Spleen (tissue), 11 donors: ENCODE results near the gene HNF1A. TPM values are rescaled to one million over a fixed set of nuclear protein-coding genes. Genes with fewer than 3 reads are reported as not detected.

Experiments
- DNase-seq: peaks from one replicate; pipeline ENCODE4 v3.0.0-alpha.2; 2020
- H3K27ac ChIP-seq, 8 donors: fragments of 200-600 bp; sonication (generic) in 7 of 8; 1 replicate in 4 of 8; 2 replicates in 4 of 8; pipeline versions ENCODE4 v1.5.0 to v1.8.0; 2016 to 2021; ENCODE audit warnings: inconsistent platforms in 4 of 8, mild to moderate bottlenecking in 4 of 8, moderate library complexity in 1 of 8
- H3K27me3 ChIP-seq, 7 donors: fragments of 200-600 bp; sonication (generic) in 6 of 7; replicated peaks in 1 of 7; 1 replicate in 4 of 7; 2 replicates in 3 of 7; pipeline versions ENCODE4 v1.5.0 to v1.8.0; 2016 to 2021; ENCODE audit warnings: inconsistent platforms in 3 of 7, mild to moderate bottlenecking in 1 of 7
- H3K36me3 ChIP-seq, 6 donors: fragments of 200-600 bp; sonication (generic) in 5 of 6; 1 replicate in 4 of 6; 2 replicates in 2 of 6; pipeline versions ENCODE4 v1.5.0 to v1.8.0; 2016 to 2021; ENCODE audit warnings: inconsistent platforms in 2 of 6
- H3K4me1 ChIP-seq, 6 donors: fragments of 200-600 bp; sonication (generic) in 5 of 6; 1 replicate in 3 of 6; 2 replicates in 3 of 6; pipeline versions ENCODE4 v1.5.0 to v1.8.0; 2016 to 2021; ENCODE audit warnings: inconsistent platforms in 3 of 6
- H3K4me3 ChIP-seq, 8 donors: fragments of 200-600 bp; sonication (generic) in 7 of 8; 1 replicate in 4 of 8; 2 replicates in 4 of 8; pipeline versions ENCODE4 v1.5.0 to v1.8.0; 2016 to 2021; ENCODE audit warnings: inconsistent platforms in 4 of 8, mild to moderate bottlenecking in 4 of 8, moderate library complexity in 2 of 8
- H3K9me3 ChIP-seq, 8 donors: fragments of 200-600 bp; sonication (generic) in 7 of 8; 1 replicate in 4 of 8; 2 replicates in 4 of 8; pipeline versions ENCODE4 v1.5.0 to v1.8.0; 2016 to 2021; ENCODE audit warnings: inconsistent platforms in 4 of 8
- CTCF ChIP-seq, 11 experiments: fragments of 200-600 bp in 7 of 11; fragments of 450-650 bp in 4 of 11; sonication (generic) in 4 of 11; IDR thresholded peaks in 8 of 11; conservative IDR thresholded peaks in 3 of 11; 1 replicate in 7 of 11; 2 replicates in 4 of 11; pipeline versions ENCODE4 v1.4.0 to v1.8.0; 2016 to 2021; ENCODE audit warnings: antibody characterized with exemption in 11 of 11, inconsistent platforms in 4 of 11, mild to moderate bottlenecking in 1 of 11
- POLR2A ChIP-seq, 3 donors: fragments of 450-650 bp; IDR thresholded peaks; one replicate each; pipeline ENCODE4 v1.5.1; 2017; ENCODE audit warnings: antibody characterized with exemption in 3 of 3, mild to moderate bottlenecking in 1 of 3
- POLR2AphosphoS5 ChIP-seq, 3 donors: sonication (generic); formaldehyde crosslinking; IDR thresholded peaks; one replicate each; pipeline ENCODE4 v1.5.1; 2017; ENCODE audit warnings: antibody characterized with exemption in 3 of 3
- WGBS, 5 donors: extraction: QIAGEN DNeasy Blood & Tissue Kit in 3 of 5; methylation state at CpG; one replicate each; pipeline versions ENCODE4 v1.1.5 to v1.1.7; 2013 to 2018; 5-methylcytosine and 5-hydroxymethylcytosine counted together
- intact Hi-C: fragments of 100-400 bp; cut with DNase I; formaldehyde crosslinking; loops from one replicate; pipeline ENCODE4 v1.15.0; 2023; ENCODE audit warnings: low total_unique reads
- polyA plus RNA-seq, 3 donors: library from polyadenylated mRNA; stranded (reverse); fragments of 200-250 nt; gene quantifications; one replicate each; pipeline ENCODE4 v1.2.1, GENCODE V29; 2013
- total RNA-seq, 7 donors: library from RNA; depleted of rRNA in 3 of 7; stranded (reverse); fragments of >200 nt in 3 of 7; fragmentation: NEBNext Ultra II Directional in 4 of 7; extraction: Animal tissue kit (Norgen Biotek cat#: 25700) in 4 of 7; gene quantifications; one replicate each; pipeline versions ENCODE4 v1.1.0 to v1.2.1, GENCODE V29; 2016 to 2021
- donor health status: healthy with polysubstance abuse.
- donor health status: DM: no; HTN: no; CAD: no; lungs with moderate emphysema.
- donor health status: DM: no; HTN: no; CAD: no.
- donor health status: Bipolar disorder and iron deficiency.
- donor health status: healthy.
- donor health status: DM: no; HTN: no; CAD: no.
- donor health status: DM: yes; HTN: yes; CAD: no.

HNF1A gene
- total and polyA plus RNA-seq, 10 donors, result not detected

- intact Hi-C loops, result no loop called here
- H3K27me3 ChIP-seq, result no peaks in the 10 kb centered on the region
- 85 to 92% (median 89%) methylated on average over 6 of the region's 6 CpGs for WGBS, 5 donors
- H3K4me3 ChIP-seq, result no peak overlapping the region
- TF ChIP-seq CTCF (IDR thresholded peaks at IDR 0.05 in 8 of 11, conservative IDR thresholded peaks at IDR 0.05 in 3 of 11) (no peak), POLR2AphosphoS5 (IDR thresholded peaks at IDR 0.05) (no peak), POLR2A (IDR thresholded peaks at IDR 0.05) (no peak)
- H3K9me3 ChIP-seq, result no peaks in the 10 kb centered on the region
- H3K27ac ChIP-seq, result no peak overlapping the region
- DNase-seq, result no peak
- peaks cover 0 to 67% (median 55%) of the 10 kb centered on the region in 6 donors for H3K36me3 ChIP-seq
- H3K4me1 ChIP-seq, result peaks cover 8 to 23% (median 13%) of the 10 kb centered on the region in 6 donors
Measured at GRCh38 chr12:121011820-121012219, 33.5 kb downstream of the HNF1A start.

GRCh38 chr12:121013715-121014114 lies 35.4 kb downstream of the HNF1A start:
- Histone ChIP-seq H3K4me1 (peaks cover 8 to 23% (median 13%) of the 10 kb centered on the region in 6 donors), H3K27ac (no peak overlapping the region), H3K36me3 (peaks cover 0 to 48% (median 38%) of the 10 kb centered on the region in 6 donors), H3K9me3 (no peaks in the 10 kb centered on the region), H3K4me3 (no peak overlapping the region), H3K27me3 (no peaks in the 10 kb centered on the region)
- DNase-seq, result no peak
- 88 to 91% (median 90%) methylated on average over 3 of the region's 3 CpGs for WGBS, 5 donors
- intact Hi-C loops, result no loop called here
- no peak for TF ChIP-seq POLR2AphosphoS5 (IDR thresholded peaks at IDR 0.05)
- no peak for TF ChIP-seq CTCF (IDR thresholded peaks at IDR 0.05 in 8 of 11, conservative IDR thresholded peaks at IDR 0.05 in 3 of 11)
- TF ChIP-seq POLR2A (IDR thresholded peaks at IDR 0.05), result no peak

GRCh38 chr12:121015825-121016766 lies 37.8 kb downstream of the HNF1A start, which contains the start of gene C12orf43:
Gene C12orf43, minus strand, starts transcription at chr12:121016487. Its CDS starts 13 bp downstream, at chr12:121016474.
- Histone ChIP-seq H3K9me3 (no peaks in the 10 kb centered on the region), H3K36me3 (peaks cover 0 to 37% (median 14%) of the 10 kb centered on the region in 6 donors), H3K27ac (peak within 1 kb of the TSS in 7 of 8 donors; percentile 43 to 89 (median 83)), H3K4me1 (peaks cover 8 to 23% (median 13%) of the 10 kb centered on the region in 6 donors), H3K4me3 (peak within 1 kb of the TSS; percentile 71 to 97 (median 88)), H3K27me3 (no peaks in the 10 kb centered on the region)
- DNase-seq, result peak; percentile 96
- WGBS, 5 donors, result 1% methylated on average over 32 to 34 of the region's 34 CpGs
- TF ChIP-seq POLR2AphosphoS5 (IDR thresholded peaks at IDR 0.05) (peak; percentile 79 to 91 (median 88)), CTCF (IDR thresholded peaks at IDR 0.05 in 8 of 11, conservative IDR thresholded peaks at IDR 0.05 in 3 of 11) (no peak), POLR2A (IDR thresholded peaks at IDR 0.05) (peak in 1 of 3 donors; percentile 11)
- intact Hi-C loops, result no loop called here

- DNase-seq, result no peak
- WGBS, 5 donors, result 56 to 86% (median 75%) methylated on average over 15 of the region's 15 CpGs
- TF ChIP-seq POLR2AphosphoS5 (IDR thresholded peaks at IDR 0.05), result no peak
- no peak for TF ChIP-seq CTCF (IDR thresholded peaks at IDR 0.05 in 8 of 11, conservative IDR thresholded peaks at IDR 0.05 in 3 of 11)
- TF ChIP-seq POLR2A (IDR thresholded peaks at IDR 0.05), result no peak
- Histone ChIP-seq H3K9me3 (no peaks in the 10 kb centered on the region), H3K4me3 (no peak overlapping the region), H3K4me1 (peaks cover 8 to 23% (median 13%) of the 10 kb centered on the region in 6 donors), H3K27ac (peak overlapping the region in 2 of 8 donors; percentile 84 to 89), H3K36me3 (peaks cover 0 to 27% (median 2%) of the 10 kb centered on the region in 6 donors), H3K27me3 (no peaks in the 10 kb centered on the region)
- intact Hi-C loops, result no loop called here
Measured at GRCh38 chr12:121017966-121018491, 39.7 kb downstream of the HNF1A start.
